Epithelial cell of proximal tubule (primary cell): ENCODE measurements around the gene PAMR1. TPM values are rescaled to one million over a fixed set of nuclear protein-coding genes. Genes with fewer than 3 reads are reported as not detected.

Experiments used
- DNase-seq: peaks from one replicate; pipeline ENCODE4 v3.0.0-alpha.2; 2011; ENCODE audit warnings: low read depth
- H3K4me3 ChIP-seq: 2 replicates; pipeline ENCODE4 v1.5.1; 2011; ENCODE audit warnings: low read depth, mild to moderate bottlenecking, low read length
- CTCF ChIP-seq: conservative IDR thresholded peaks from 2 replicates; pipeline ENCODE4 v1.5.1; 2012; ENCODE audit warnings: low read depth, mild to moderate bottlenecking, low read length
- total RNA-seq: library from RNA; depleted of rRNA; stranded (reverse); fragments of >200 nt; gene quantifications from 2 replicates; pipeline ENCODE4 v1.2.3, GENCODE V29; 2015

PAMR1 gene
- total RNA-seq, 1 donor from 2014 or later = 0.06 TPM

GRCh38 chr11:35507688-35508087, 17.7 kb downstream of the PAMR1 start:
- no peak for DNase-seq
- H3K4me3 ChIP-seq = no peak overlapping the region
- TF ChIP-seq CTCF = no peak

DNA sequence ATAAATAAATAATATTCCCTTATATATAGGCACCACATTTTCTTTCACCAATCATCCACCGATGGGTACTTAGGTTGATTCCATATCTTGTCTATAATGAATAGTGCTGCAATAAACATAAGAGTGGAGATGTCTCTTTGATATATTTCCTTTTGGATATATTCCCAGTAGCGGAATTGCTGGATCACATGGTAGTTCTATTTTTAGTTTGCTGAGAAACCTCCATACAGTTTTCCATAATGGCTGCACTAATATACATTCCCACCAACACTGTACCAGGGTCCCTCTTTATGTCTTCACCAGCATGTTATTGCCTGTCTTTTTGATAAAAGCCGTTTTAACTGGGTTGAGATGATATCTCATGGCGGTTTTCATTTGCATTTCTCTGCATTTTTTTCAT, 23.6 kb downstream of the PAMR1 start:
- no peak for TF ChIP-seq CTCF
- no peak for DNase-seq
- H3K4me3 ChIP-seq = no peak overlapping the region

- no peak for TF ChIP-seq CTCF
- no peak for DNase-seq
- no peak overlapping the region for H3K4me3 ChIP-seq
These were observed 24.7 kb downstream of the PAMR1 start for GRCh38 chr11:35500744-35501143.

DNA sequence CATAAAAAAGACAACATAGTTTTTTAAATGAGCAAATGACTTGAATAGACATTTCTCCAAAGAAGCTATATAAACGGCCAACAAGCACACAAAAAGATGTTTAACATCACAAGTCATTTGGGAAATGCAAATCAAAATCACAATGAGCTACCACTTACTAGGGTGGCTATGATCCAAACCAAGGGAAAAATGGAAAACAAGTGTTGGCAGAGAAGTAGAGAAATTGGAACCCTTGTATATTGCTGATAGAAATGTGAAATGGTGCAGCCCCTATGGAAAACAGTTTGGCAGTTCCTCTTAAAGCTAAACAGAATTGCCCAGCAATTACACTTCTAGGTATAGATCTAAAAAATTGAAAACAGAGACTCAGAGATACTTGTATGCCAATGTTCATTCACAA, 29.0 kb downstream of the PAMR1 start:
- TF ChIP-seq CTCF = no peak
- no peak overlapping the region for H3K4me3 ChIP-seq
- no peak for DNase-seq

DNA sequence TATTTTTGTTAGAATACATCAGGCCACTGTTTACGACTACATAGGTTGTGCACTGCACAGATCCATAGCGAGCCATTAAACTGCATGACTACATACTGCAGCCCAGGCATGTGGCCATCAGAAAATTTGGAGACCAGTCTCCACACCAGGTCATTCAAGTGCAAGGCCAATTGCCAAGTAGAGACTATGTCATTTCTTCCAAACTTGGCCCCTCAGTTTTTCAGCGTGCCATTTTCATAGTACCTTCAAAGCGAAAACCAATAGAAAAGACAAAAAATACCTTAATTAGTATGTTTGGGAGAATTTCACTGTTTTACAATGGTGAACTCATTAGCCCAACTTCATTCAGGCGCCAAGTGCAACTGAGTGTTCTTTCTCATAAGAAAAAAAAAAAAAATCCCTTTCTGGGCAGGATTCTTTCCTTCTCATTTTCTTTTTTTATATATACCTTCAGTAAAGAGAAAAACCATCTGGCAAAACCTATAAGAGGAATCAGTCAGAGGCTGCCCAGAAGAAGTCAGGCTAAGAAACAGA, 30.4 kb downstream of the PAMR1 start:
- no peak for TF ChIP-seq CTCF
- DNase-seq = no peak
- no peak overlapping the region for H3K4me3 ChIP-seq

DNA sequence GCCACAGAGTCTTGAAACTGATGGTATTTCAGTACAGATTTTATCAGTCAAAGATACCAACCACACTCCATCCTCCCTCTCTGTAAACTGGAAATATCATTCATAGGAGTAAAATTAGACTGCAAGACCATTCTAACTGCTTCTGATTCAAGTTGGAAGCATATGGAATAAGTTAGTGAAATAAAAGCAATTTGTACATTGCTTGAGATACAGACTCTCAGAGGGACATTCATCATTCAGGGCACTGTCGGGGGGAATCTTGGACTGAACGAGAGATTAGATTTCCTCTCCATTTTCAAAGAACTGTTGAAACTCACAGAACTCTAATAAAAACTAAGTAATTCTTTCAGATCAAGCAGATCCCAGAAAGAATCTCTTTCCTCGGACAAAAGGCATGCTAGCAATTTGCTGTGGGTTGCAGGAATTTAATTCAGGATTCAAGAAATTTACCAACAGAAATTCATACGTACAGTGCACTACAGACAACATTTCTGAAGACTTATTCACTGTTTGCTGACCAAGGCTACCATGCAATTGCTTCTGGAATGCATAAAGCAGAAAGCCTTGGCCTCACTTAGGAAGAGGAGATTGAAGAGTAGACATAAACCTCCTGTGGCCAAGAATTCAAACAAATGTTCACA, 34.1 kb downstream of the PAMR1 start:
- no peak overlapping the region for H3K4me3 ChIP-seq
- peak; percentile 19 for DNase-seq
- no peak for TF ChIP-seq CTCF

DNA sequence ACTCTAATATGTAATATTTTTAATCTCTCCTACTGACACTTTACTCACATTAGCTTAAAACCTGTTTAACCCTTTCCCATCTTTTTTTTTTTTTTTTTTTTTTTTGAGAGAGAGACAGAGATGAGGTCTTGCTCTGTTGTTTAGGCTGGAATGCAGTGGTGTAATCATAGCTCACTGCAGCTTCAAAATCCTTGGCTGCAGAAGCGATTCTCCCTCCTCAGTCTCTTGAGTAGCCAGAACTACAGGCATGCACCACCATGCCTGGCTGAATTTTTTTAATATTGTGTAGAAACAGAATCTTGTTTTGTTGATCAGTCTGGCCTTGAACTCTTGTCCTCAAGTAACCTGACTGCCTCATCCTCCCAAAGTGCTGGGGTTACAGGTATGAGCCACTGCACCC, 37.3 kb downstream of the PAMR1 start:
- DNase-seq = no peak
- no peak overlapping the region for H3K4me3 ChIP-seq
- no peak for TF ChIP-seq CTCF
